Hepatocyte (in vitro differentiated cells): ENCODE results near the gene JAK1.

Experiments
- EZH2 ChIP-seq: fragments of 200-600 bp; sonication (generic); IDR thresholded peaks from 2 replicates; pipeline ENCODE4 v1.6.1; 2016; ENCODE audit warnings: antibody characterized with exemption, mild to moderate bottlenecking, borderline replicate concordance
- EZH2phosphoT487 ChIP-seq: fragments of 200-600 bp; sonication (generic); IDR thresholded peaks from one replicate; pipeline ENCODE4 v1.6.1; 2018; ENCODE audit warnings: antibody characterized with exemption, mild to moderate bottlenecking, low read depth, moderate library complexity; ENCODE audit not compliant: unreplicated experiment, severe bottlenecking
- TF ChIP-seq, protein P1 (sequence below): fragments of 200-600 bp; sonication (generic); IDR thresholded peaks from 2 replicates; pipeline ENCODE4 v1.5.1; 2016; ENCODE audit warnings: antibody characterized with exemption, mild to moderate bottlenecking; ENCODE audit not compliant: poor library complexity

DNA sequence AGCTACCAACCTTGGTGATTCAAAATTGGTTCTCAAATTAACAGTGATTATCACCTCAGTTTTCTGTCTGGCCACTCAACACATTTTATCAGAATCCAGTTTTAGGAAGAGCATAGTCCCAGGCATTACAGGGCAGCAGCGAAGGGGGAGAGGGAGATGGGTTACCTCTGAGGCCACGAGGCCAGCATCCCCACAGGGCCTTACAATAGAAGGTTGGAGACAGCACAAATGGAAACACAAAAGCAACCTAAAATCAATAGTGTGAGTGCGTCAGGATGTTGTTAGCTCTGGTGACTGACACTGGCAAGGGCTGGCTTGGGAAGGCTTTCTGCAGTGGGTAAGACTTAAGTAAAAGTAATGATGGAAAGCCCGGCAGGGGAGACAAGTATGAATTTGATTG lies 79.5 kb downstream of the JAK1 start:
- TF ChIP-seq, protein P1, sequence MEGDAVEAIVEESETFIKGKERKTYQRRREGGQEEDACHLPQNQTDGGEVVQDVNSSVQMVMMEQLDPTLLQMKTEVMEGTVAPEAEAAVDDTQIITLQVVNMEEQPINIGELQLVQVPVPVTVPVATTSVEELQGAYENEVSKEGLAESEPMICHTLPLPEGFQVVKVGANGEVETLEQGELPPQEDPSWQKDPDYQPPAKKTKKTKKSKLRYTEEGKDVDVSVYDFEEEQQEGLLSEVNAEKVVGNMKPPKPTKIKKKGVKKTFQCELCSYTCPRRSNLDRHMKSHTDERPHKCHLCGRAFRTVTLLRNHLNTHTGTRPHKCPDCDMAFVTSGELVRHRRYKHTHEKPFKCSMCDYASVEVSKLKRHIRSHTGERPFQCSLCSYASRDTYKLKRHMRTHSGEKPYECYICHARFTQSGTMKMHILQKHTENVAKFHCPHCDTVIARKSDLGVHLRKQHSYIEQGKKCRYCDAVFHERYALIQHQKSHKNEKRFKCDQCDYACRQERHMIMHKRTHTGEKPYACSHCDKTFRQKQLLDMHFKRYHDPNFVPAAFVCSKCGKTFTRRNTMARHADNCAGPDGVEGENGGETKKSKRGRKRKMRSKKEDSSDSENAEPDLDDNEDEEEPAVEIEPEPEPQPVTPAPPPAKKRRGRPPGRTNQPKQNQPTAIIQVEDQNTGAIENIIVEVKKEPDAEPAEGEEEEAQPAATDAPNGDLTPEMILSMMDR: no peak
- no peak for TF ChIP-seq EZH2
- TF ChIP-seq EZH2phosphoT487: no peak
